Retinal pigment epithelial cell (primary cell): ENCODE results near the gene NKX3-2.

ENCODE experiments used
- DNase-seq: peaks from one replicate; pipeline ENCODE4 v3.0.0-alpha.2; 2010; ENCODE audit warnings: low read depth
- H3K4me3 ChIP-seq: 2 replicates; pipeline ENCODE4 v1.5.1; 2011; ENCODE audit warnings: mild to moderate bottlenecking, low read length, control low read depth, moderate library complexity
- TF ChIP-seq, protein P1 (sequence below): conservative IDR thresholded peaks from 2 replicates; pipeline ENCODE4 v1.5.1; 2011; ENCODE audit warnings: low read depth, low read length, control low read depth, inconsistent platforms

Gene NKX3-2

DNA sequence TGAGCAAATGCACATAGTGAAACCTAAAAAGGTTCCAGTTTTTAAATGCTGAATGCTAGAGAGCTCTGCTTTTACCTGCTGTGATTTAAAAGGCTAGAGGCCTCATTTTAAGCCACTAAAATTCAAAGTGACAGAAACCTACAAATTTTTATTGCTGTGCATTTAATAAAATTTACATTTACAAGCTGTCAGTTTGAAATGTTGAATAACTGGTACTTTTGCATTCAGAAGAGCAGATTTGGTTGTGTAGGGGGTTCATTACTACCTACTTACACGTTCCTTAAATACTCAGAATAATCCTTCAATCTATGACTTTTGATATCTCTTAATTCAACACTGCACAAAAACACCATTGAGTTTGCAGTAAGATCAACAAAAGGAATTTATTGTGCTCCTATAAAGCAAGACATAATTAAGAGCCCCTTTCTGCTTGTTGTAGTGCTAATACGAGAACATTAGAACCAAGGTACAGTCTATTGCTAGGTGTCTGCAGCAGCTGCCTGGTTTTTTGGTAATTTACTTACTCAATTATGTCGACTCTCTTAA lies 27.9 kb downstream of the NKX3-2 start:
- TF ChIP-seq, protein P1, sequence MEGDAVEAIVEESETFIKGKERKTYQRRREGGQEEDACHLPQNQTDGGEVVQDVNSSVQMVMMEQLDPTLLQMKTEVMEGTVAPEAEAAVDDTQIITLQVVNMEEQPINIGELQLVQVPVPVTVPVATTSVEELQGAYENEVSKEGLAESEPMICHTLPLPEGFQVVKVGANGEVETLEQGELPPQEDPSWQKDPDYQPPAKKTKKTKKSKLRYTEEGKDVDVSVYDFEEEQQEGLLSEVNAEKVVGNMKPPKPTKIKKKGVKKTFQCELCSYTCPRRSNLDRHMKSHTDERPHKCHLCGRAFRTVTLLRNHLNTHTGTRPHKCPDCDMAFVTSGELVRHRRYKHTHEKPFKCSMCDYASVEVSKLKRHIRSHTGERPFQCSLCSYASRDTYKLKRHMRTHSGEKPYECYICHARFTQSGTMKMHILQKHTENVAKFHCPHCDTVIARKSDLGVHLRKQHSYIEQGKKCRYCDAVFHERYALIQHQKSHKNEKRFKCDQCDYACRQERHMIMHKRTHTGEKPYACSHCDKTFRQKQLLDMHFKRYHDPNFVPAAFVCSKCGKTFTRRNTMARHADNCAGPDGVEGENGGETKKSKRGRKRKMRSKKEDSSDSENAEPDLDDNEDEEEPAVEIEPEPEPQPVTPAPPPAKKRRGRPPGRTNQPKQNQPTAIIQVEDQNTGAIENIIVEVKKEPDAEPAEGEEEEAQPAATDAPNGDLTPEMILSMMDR: no peak
- no peak for DNase-seq
- no peak overlapping the region for H3K4me3 ChIP-seq

DNA sequence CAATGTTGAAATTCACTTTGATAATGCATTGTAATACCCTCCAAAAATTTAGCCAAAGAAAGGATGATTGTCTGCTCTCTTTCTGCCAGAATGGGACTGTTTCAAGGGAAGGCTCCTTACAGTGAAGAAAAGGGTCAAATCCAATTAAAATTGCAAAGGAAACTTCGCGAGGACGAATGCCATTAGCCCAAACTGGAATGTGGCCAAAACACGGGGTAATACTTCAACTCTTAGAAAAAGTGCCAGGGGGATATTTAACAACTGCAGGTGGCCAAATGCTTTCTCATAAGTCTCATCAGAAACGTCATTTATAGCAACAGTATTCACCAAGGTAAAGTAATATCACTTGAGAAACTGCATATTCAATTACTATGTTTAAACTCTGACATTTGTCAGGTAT lies 29.0 kb downstream of the NKX3-2 start:
- TF ChIP-seq, protein P1: no peak
- H3K4me3 ChIP-seq: no peak overlapping the region
- no peak for DNase-seq

DNA sequence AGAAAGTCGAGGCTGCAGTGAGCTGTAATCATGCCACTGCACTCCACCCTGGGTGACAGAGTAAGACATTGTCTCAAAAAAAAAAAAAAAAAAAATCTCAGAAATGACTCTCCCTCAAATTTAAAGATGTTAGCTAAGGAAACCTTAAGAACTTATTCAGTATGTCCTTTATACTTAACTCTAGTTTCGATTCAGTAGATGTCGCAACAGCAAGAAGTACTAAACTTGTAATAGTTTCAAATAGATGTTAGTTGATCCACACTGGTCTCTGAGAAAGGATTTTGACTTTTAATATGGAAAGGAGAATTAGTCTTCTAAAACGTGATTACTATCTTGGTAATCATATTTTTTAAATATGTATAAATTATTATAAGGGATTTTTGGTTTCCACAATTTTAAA lies 29.6 kb downstream of the NKX3-2 start:
- TF ChIP-seq, protein P1: no peak
- H3K4me3 ChIP-seq: no peak overlapping the region
- DNase-seq: no peak

DNA sequence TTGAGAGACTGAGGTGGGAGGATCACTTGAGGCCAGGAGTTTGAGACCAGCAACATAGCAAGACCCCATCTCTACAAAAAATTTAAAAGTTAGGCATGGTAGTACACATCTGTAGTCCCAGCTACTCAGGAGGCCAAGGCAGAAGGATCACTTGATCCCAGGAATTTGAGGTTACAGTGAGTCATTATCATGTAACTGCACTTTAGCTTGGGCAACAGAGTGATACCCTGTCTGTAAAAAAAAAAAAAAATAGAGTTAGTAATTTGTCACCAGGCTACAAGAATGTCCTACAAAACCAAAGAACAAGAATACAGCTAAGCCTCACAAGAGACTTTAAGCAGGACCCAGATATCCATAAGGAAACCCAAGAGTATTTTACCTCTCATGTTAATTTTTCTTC lies 33.2 kb downstream of the NKX3-2 start:
- TF ChIP-seq, protein P1: no peak
- no peak overlapping the region for H3K4me3 ChIP-seq
- no peak for DNase-seq

DNA sequence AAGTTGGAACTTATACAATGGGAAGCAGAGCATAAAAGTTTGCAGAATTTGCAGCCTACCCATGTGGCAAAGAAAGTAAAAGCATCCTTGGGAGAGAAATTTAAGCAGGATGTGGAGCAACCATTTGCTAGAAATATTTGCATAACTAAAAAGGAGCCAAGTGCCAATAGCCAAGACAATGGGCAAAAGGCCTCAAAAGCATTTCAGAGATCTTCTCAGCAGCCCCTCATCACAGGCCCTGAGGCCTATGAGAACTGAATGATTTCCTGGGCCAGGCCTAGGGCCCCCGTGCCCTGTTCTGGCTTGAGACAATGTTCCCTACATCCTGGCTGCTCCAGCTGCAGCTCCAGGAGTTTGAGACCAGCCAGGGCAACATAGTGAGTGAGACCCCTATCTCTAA lies 34.9 kb downstream of the NKX3-2 start:
- TF ChIP-seq, protein P1: no peak
- H3K4me3 ChIP-seq: no peak overlapping the region
- no peak for DNase-seq

DNA sequence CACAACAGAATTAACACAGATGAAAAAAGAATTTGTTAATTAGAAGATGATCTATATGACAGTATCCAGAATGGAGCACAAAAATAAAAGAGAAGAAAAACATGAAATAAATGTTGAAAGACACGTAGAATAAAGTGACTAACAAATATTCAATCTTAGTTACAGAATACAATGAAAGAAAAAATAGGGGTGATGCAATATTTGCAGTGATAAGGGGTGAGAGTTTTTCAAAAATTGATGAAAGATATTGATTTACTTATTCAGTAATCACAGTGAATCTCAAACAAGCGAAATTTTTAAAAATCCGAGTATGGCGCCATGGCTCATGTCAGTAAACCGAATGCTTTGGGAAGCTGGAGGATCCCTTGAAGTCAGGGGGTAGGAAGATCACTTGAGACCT lies 39.9 kb downstream of the NKX3-2 start:
- TF ChIP-seq, protein P1: no peak
- H3K4me3 ChIP-seq: no peak overlapping the region
- no peak for DNase-seq

DNA sequence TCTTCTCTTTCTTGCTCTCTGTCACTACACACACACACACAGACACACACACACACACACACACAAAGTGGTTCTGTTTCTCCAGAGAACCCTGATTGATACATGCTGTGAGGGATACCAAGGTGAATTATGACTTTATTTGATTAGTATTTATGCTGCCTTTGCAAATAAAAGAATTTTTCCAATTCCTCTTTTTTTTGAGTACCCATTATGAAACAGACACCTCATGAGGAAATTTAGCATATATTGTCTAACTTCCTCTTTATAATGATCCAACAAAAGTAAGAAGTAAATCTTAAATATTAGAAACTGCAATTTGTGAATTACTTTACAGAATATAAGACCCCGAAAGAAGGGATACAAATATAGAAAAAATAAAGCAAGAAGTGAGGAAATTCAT lies 45.8 kb downstream of the NKX3-2 start:
- H3K4me3 ChIP-seq: no peak overlapping the region
- DNase-seq: no peak
- TF ChIP-seq, protein P1: no peak
